Body of pancreas (tissue), 4 donors: ENCODE measurements around the gene GJB4.

ENCODE experiments used
- CTCF ChIP-seq, 7 experiments: fragments of 450-650 bp in 4 of 7; fragments of 200-600 bp in 3 of 7; sonication (generic) in 3 of 7; IDR thresholded peaks; one replicate each; pipeline ENCODE4 v1.5.1; 2016 to 2019; ENCODE audit warnings: antibody characterized with exemption in 7 of 7
- POLR2A ChIP-seq, 3 donors: fragments of 450-650 bp; IDR thresholded peaks; one replicate each; pipeline ENCODE4 v1.6.1; 2016; ENCODE audit warnings: antibody characterized with exemption in 3 of 3, mild to moderate bottlenecking in 2 of 3

GRCh38 chr1:34779526-34779925 is 20.0 kb downstream of the GJB4 start:
- TF ChIP-seq CTCF (IDR thresholded peaks at IDR 0.05) (no peak), POLR2A (IDR thresholded peaks at IDR 0.05) (no peak)
